ENCODE results near the gene PRKCA. TPM values are rescaled to one million over a fixed set of nuclear protein-coding genes. Genes with fewer than 3 reads are reported as not detected.

The PRKCA gene
- total and polyA plus RNA-seq, 10 of the 15 experiments (the other 5 are each of a cell fraction or from before 2014, with no cell fraction given), result 0.11 to 14.6 (median 0.72) TPM

DNA sequence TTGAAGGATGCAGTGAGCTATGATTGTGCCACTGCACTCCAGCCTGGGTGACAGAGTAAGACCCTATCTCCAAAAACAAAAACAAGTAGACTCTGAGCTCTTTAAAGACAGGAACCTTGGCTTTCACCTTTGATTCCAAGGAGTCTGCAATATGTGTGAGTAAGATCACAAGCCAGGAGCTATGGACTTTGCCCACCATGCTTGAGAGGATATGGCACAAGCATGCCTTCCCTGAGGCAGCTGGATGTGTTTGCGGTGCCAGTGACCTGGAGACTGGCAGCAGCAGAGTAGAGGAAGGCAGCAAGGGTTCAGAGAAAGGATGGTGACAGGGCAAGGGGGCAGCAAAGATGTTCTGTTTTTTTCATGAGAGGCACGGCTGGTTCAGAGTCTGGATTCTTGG is 14.5 kb upstream of the PRKCA start (continued):
- TF ChIP-seq, protein P1, sequence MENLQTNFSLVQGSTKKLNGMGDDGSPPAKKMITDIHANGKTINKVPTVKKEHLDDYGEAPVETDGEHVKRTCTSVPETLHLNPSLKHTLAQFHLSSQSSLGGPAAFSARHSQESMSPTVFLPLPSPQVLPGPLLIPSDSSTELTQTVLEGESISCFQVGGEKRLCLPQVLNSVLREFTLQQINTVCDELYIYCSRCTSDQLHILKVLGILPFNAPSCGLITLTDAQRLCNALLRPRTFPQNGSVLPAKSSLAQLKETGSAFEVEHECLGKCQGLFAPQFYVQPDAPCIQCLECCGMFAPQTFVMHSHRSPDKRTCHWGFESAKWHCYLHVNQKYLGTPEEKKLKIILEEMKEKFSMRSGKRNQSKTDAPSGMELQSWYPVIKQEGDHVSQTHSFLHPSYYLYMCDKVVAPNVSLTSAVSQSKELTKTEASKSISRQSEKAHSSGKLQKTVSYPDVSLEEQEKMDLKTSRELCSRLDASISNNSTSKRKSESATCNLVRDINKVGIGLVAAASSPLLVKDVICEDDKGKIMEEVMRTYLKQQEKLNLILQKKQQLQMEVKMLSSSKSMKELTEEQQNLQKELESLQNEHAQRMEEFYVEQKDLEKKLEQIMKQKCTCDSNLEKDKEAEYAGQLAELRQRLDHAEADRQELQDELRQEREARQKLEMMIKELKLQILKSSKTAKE (IDR thresholded peaks at IDR 0.05; ENCODE audit: low read depth, poor library complexity, severe bottlenecking), result no peak
- TF ChIP-seq ZSCAN29 (IDR thresholded peaks at IDR 0.05), result no peak
- TF ChIP-seq PML (IDR thresholded peaks at IDR 0.05; ENCODE audit: low read length), result no peak
- TF ChIP-seq SP1 (IDR thresholded peaks at IDR 0.05; ENCODE audit: low read depth, low read length), result no peak
- no peak for TF ChIP-seq RFX5 (IDR thresholded peaks at IDR 0.05; ENCODE audit: low read depth, low read length)
- no peak for TF ChIP-seq NR2C2 (IDR thresholded peaks at IDR 0.05; ENCODE audit: borderline replicate concordance, control insufficient read depth, insufficient read length, low read depth)
- no peak for TF ChIP-seq SMAD5 (IDR thresholded peaks at IDR 0.05; ENCODE audit: low read depth)
- no peak for TF ChIP-seq KAT2A (conservative IDR thresholded peaks at IDR 0.05; ENCODE audit: control insufficient read depth, low read depth, low read length)
- TF ChIP-seq, protein P2, sequence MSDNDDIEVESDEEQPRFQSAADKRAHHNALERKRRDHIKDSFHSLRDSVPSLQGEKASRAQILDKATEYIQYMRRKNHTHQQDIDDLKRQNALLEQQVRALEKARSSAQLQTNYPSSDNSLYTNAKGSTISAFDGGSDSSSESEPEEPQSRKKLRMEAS (IDR thresholded peaks at IDR 0.05; ENCODE audit: low read depth, low read length), result no peak
- TF ChIP-seq CHD1 (IDR thresholded peaks at IDR 0.05; ENCODE audit: low read depth, low read length), result no peak
- no peak for TF ChIP-seq MEF2A (IDR thresholded peaks at IDR 0.05; ENCODE audit: insufficient read depth, low read depth, low read length)
- no peak for TF ChIP-seq CHD2 (IDR thresholded peaks at IDR 0.05; ENCODE audit: borderline replicate concordance, low read depth, low read length)
- no peak for TF ChIP-seq IKZF2 (IDR thresholded peaks at IDR 0.05)

Data from GM12878 (cell line).